ENCODE measurements around the gene DAPK2.

The DAPK2 gene

DNA sequence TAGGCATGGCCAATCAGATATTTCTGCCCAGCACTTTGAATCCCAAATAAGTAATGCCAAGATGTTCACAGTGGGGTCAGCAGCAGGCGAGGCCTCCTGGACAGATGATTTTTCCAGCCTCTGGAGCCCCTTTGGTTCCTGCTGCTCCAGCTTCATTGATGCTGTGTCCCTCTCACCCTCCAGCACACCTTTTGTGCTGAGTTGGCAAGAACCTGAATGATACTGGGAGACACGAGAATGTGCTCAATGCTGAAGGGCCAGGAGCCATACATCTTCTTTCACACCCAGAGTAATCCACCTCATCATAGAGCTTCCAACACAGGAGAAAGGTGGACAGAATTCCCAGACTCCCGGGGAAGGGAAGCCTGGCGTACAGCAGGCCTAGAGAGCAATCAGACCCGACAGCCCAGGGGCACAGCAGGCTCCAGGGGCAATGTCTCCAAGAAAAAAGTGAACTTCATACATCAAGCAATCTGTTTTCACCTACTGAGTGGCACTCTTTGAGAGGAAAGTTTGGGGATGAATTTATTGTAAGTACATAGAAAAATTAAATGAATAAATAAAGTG lies 6.7 kb upstream of the DAPK2 start:
- no peak for TF ChIP-seq SIN3A (IDR thresholded peaks at IDR 0.05; ENCODE audit: borderline replicate concordance, insufficient read depth, low read length)
- no peak for TF ChIP-seq FOXP2 (optimal IDR thresholded peaks at IDR 0.05; ENCODE audit: borderline replicate concordance, extremely low read depth, extremely low read length, insufficient read depth)
- TF ChIP-seq POLR2AphosphoS5 (IDR thresholded peaks at IDR 0.05; ENCODE audit: low read depth, low read length), result no peak
- TF ChIP-seq, protein P1, sequence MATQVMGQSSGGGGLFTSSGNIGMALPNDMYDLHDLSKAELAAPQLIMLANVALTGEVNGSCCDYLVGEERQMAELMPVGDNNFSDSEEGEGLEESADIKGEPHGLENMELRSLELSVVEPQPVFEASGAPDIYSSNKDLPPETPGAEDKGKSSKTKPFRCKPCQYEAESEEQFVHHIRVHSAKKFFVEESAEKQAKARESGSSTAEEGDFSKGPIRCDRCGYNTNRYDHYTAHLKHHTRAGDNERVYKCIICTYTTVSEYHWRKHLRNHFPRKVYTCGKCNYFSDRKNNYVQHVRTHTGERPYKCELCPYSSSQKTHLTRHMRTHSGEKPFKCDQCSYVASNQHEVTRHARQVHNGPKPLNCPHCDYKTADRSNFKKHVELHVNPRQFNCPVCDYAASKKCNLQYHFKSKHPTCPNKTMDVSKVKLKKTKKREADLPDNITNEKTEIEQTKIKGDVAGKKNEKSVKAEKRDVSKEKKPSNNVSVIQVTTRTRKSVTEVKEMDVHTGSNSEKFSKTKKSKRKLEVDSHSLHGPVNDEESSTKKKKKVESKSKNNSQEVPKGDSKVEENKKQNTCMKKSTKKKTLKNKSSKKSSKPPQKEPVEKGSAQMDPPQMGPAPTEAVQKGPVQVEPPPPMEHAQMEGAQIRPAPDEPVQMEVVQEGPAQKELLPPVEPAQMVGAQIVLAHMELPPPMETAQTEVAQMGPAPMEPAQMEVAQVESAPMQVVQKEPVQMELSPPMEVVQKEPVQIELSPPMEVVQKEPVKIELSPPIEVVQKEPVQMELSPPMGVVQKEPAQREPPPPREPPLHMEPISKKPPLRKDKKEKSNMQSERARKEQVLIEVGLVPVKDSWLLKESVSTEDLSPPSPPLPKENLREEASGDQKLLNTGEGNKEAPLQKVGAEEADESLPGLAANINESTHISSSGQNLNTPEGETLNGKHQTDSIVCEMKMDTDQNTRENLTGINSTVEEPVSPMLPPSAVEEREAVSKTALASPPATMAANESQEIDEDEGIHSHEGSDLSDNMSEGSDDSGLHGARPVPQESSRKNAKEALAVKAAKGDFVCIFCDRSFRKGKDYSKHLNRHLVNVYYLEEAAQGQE (IDR thresholded peaks at IDR 0.05; ENCODE audit: insufficient read depth in 1 of 2, low read depth in 2 of 2, low read length in 2 of 2), result no peak
- no peak for TF ChIP-seq TAF1 (IDR thresholded peaks at IDR 0.05; ENCODE audit: borderline replicate concordance, insufficient read depth, low read length)

DNA sequence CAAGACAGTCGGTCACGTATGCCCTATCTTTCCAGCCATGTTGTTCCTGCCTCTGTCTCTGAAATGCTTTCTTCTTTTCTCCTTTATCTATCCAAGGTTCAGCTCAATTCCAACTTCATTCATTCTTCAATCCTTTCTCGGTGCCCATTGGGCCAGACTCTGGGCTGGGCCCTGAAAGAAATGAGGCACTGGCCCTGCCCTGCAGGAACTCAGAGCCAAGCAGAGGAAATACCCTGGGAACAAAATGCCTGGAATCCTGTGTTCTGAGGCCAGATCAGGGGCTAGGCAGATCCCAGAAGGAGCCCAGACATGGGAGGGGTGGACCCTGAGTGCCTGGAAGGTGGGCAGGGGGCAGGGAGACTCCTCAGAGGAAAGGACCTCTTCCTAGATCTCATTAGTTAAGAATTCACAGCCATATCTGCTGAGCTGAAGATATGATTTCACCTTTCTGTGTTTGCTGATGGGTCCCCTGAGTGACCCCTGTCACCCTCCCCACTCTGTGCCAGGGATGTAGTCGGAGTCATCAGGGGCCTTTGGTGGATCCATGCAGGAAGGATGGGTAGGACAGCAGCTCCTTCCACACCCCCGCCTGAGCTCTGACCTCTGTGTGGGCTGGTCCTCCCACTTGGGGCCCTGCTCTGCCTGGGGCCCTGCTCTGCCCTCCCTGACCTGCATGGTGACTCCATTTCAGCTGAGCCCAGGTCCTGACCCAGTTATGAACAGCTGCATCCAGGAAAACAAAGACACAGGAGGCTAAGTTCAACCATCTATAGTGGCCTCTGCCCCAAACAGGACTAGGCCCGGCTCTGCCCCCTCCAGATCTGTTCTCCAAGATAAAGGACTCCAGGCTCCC lies 5.3 kb upstream of the DAPK2 start:
- TF ChIP-seq POLR2AphosphoS5 (IDR thresholded peaks at IDR 0.05; ENCODE audit: low read depth, low read length) (no peak), SIN3A (IDR thresholded peaks at IDR 0.05; ENCODE audit: borderline replicate concordance, insufficient read depth, low read length) (no peak), FOXP2 (optimal IDR thresholded peaks at IDR 0.05; ENCODE audit: borderline replicate concordance, extremely low read depth, extremely low read length, insufficient read depth) (no peak)

DNA sequence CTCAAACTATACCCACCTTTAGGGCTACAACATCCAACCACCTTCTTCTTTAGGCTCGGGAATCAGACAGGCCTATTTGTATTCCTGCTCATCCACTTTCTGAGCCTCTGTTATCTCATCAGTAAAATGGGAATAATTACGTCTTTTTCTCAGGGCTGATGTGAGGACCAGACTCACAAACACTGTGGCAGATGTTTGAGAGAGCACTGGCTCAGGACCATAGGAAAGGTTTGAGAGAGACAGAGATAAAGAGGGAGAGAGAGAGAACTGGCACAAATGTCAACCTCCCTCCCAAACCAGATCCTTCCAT lies 4.8 kb upstream of the DAPK2 start:
- TF ChIP-seq SIN3A (IDR thresholded peaks at IDR 0.05; ENCODE audit: borderline replicate concordance, insufficient read depth, low read length), result no peak
- no peak for TF ChIP-seq FOXP2 (optimal IDR thresholded peaks at IDR 0.05; ENCODE audit: borderline replicate concordance, extremely low read depth, extremely low read length, insufficient read depth)
- no peak for TF ChIP-seq TAF1 (IDR thresholded peaks at IDR 0.05; ENCODE audit: borderline replicate concordance, insufficient read depth, low read length)
- TF ChIP-seq POLR2AphosphoS5 (IDR thresholded peaks at IDR 0.05; ENCODE audit: low read depth, low read length), result no peak
- TF ChIP-seq, protein P1 (IDR thresholded peaks at IDR 0.05; ENCODE audit: insufficient read depth in 1 of 2, low read depth in 2 of 2, low read length in 2 of 2), result no peak

DNA sequence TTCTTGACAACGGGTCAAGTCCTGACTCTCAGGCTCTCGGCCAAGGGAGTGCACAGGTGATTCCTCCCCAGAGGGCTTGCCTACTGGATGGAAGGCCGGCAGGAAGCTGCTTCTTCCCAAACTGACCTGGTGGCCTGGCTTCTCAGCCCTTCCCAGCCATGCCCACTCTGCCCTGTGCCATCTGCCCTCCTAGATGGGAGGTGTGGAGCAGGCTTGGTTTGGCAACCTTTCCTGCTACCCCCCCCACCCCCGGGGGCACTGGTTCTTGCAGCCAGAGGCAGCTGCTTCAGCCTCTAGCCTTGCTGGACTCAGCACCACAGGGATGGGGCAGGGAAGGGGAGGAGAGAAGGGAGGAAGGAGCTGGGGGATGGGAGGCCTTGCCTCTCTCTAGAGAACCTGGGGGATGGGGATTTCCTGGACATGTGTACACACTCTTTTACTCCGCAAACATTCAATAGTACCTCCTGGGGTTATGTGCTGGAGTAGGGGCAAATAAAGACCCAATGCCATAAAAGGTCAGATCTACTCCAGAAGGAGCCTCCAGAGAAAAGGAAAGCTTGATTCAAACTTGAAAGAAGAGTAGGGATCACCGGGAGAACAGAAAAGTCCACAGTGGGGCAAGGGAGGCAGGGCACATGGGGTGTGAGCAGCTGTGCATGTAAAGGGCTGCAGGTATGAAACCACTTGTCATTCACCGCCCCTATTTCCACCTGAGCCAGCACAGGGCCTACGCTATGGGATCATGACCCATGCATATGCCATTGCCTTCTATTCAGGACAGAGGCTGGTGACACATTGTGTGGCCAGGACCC lies 4.2 kb upstream of the DAPK2 start:
- no peak for TF ChIP-seq TAF1 (IDR thresholded peaks at IDR 0.05; ENCODE audit: borderline replicate concordance, insufficient read depth, low read length)
- no peak for TF ChIP-seq POLR2AphosphoS5 (IDR thresholded peaks at IDR 0.05; ENCODE audit: low read depth, low read length)
- no peak for TF ChIP-seq FOXP2 (optimal IDR thresholded peaks at IDR 0.05; ENCODE audit: borderline replicate concordance, extremely low read depth, extremely low read length, insufficient read depth)
- TF ChIP-seq SIN3A (IDR thresholded peaks at IDR 0.05; ENCODE audit: borderline replicate concordance, insufficient read depth, low read length), result no peak
- TF ChIP-seq, protein P1 (IDR thresholded peaks at IDR 0.05; ENCODE audit: insufficient read depth in 1 of 2, low read depth in 2 of 2, low read length in 2 of 2), result no peak

DNA sequence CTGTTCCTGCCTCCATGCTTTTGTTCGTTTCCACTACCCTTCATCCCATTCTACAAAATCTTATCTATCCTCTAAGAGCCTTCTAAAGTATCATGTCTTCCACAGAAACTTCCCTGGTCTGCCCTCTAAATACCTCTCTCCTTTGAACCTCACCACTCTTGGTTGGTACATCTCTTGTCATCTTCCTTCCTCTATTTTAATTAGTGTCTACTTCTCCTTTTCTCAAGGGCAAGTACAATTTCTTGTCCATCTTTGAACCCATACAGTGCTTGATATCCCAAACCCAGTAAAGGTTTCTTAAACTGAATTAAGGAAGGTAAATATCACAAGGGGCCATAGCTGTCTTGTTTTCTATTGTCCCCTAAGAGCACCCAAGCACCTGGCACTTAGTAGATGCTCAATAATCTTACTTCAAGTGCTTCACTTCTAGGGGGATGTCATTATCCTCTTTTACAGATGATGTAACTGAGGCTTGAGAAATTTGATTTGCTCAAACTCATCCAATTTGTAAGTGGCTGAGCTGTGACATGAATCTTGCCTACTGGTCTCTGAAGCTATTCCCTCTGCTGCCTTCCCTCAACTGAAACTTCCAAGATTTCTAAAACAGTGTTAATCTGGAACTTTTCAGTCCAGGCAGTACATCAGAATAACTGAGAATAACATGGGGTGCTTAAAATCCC lies 2.6 kb upstream of the DAPK2 start:
- TF ChIP-seq TAF1 (IDR thresholded peaks at IDR 0.05; ENCODE audit: borderline replicate concordance, insufficient read depth, low read length), result no peak

Data from PFSK-1 (cell line).